ENCODE measurements around the gene MARCKSL1.

- TF ChIP-seq CTCF (IDR thresholded peaks at IDR 0.05 in 4 of 5, conservative IDR thresholded peaks at IDR 0.05 in 1 of 5) (no peak), POLR2A (IDR thresholded peaks at IDR 0.05) (no peak)
Measured at GRCh38 chr1:32352239-32352745, 16.3 kb upstream of the MARCKSL1 start.

Data from gastrocnemius medialis (tissue), 4 donors.